ENCODE results near the gene MEOX2.

GRCh38 chr7:15681186-15681585 is 5.3 kb downstream of the MEOX2 start:
- TF ChIP-seq POLR2AphosphoS5 (IDR thresholded peaks at IDR 0.05; ENCODE audit: low read depth), result no peak
- no peak for TF ChIP-seq CTCF (IDR thresholded peaks at IDR 0.05; ENCODE audit: insufficient read depth, low read length)
- no peak for TF ChIP-seq REST (IDR thresholded peaks at IDR 0.05; ENCODE audit: insufficient replicate concordance, low read depth)
- TF ChIP-seq GABPA (IDR thresholded peaks at IDR 0.05; ENCODE audit: low read depth), result no peak
